Stimulated activated CD4-positive, alpha-beta T cell treated with anti-CD3 and anti-CD28 coated beads, Interleukin-4, amount 100 ng/mL, for 48 hours (primary cell): Measurements from ENCODE around the gene ZNFX1.
"Not testable (repeated sequence)": the region's sequence is repeated elsewhere in the genome, so short reads cannot be mapped to it uniquely, and the experiment has no call there.

ENCODE experiments used
- DNase-seq, 2 donors: peaks; one replicate each; pipeline ENCODE4 v3.0.0-alpha.2; 2020; ENCODE audit warnings: low read depth in 2 of 2

ZNFX1 gene

DNA sequence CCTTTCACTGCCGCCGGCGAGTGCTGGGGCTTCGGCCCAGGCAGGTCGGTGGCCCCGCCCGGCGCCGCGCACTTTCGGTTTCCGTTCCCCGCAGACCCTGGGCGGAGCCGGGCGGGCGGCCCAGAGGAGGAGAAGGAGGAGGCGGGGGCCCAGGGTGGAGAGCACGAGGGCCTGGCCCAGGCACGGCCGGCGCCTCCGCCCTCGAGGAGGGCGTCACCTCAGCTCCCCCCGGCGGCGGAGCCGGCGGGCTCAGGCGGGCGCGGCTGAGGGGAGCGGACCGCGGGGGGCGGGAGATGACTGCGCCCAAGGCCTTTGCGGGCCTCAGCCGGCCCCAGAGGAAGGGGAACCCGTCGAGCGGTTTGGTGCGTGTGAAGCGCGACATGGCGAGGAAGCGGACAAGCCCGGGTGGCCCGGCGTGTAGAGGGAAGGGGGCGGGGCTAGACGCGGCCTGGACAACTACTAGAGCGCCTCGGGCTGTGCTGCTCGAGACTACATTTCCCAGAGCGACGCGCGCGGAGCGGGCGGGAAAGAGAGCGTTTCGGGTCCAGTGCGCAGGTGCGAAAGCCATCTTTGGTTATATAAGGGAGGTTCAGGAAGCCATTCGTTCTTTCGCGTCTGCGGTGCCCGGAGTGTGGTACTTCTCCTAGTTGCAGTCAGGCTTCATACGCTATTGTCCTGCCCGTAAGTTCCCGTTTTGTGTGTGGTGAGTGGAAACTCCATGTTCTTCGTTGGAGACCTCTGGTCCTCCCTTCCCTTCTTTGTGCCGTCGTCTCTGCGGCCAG lies at the start of gene ZNFX1:
ZNFX1 (minus strand) TSS at position 22 of the 782 bp plus-strand sequence. CDS start 2,218 bp downstream, outside the sequence.
- DNase-seq: peak; percentile 98

DNA sequence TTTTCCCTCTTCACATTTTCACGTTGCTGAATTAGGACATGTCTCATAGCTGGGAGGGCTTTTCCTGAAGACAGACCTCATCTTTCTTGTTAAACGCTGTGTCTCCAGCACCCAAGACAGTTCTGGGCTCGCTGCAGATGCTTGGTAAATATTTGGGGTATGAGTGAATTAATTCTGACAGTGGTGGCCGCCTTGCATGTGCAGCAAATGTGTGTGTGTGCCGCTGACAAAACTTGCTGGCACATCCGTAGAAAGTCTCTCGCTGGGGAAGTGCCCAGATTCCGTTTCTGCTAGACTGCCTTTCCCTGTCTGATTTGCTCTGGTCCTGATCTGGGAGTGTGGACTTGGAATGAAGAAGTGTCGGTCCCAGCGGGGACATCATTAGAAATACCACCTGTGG lies 48.2 kb upstream of the ZNFX1 start:
- DNase-seq: no peak

DNA sequence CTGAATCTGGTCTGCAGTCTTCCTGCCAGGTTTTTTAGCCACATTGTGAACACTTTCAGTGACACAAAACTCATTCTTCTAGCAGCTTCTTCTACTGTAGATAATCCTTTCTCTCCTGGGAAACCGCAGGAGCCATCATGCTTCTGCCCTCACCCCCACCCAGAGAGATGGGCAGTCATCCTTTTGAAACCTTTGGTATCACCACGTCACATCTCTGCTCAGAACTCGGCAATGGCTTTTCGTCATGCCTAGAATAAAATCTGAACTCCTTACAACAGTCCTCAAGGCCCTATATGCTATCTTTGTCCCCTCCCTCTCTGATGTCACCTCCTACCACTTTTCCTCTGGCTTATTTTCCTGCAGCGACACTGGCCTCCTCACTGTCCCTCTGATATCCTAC lies 46.4 kb upstream of the ZNFX1 start:
- DNase-seq: no peak

GRCh38 chr20:49323622-49324238 lies 45.9 kb upstream of the ZNFX1 start:
- no peak for DNase-seq

GRCh38 chr20:49320460-49320859 lies 42.6 kb upstream of the ZNFX1 start:
- no peak for DNase-seq

GRCh38 chr20:49319208-49319809 lies 41.5 kb upstream of the ZNFX1 start:
- DNase-seq: no peak

DNA sequence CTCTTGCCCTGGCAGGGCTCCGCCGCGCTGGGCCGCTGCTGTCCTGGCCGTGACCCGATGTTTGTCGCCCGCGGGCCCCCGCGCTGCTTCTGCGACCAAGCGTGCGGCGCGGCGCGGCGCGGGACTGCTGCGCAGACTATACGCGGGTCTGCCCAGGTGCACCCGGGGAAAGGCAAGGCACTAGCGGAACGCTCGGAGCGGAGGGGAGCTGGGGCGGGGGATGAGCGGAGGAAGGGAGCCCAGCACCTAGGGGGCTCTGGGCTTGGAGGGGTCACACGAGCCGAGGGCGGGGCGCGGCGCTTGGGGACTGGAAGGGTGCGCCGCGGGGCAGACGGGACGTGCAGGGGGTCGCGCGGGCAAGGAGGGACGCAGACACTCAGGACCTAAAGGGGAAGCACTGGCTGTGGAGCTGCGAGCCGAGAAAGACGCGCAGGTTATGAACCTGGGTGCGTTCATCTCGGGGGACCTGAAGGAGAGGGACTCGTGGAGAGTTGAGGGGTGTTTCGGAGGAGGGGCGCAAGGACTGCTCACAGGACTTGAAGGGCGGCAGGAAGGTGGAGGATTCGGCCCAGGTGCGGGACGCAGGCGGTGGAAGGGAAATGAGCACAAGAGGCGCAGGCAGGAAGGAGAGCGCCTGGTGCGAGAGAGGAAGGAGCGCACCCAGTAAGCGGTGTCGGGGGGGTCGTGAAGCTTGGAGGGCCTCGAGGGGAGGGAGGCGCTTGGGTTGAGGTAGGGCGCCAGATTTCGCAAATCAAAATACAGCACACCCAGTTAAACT lies 40.8 kb upstream of the ZNFX1 start:
- DNase-seq: peak in 1 of 2 donors; percentile 18

DNA sequence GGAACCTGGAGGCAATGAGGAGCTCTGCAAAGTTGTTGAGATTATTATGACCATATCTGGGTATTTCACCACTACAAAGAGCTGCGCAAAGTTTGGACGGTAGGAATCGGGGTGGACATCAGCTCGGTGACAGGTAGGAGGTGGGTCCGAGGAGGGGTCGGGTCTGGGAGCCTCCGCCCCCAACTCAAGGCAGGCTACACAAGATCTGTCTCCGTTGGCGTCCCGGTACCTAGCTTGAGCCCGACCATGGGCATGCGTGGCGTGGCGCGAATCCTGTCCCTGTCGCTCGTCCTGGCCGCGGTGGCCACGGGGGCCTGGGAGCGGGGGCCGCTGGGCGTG lies 40.2 kb upstream of the ZNFX1 start:
- no peak for DNase-seq

DNA sequence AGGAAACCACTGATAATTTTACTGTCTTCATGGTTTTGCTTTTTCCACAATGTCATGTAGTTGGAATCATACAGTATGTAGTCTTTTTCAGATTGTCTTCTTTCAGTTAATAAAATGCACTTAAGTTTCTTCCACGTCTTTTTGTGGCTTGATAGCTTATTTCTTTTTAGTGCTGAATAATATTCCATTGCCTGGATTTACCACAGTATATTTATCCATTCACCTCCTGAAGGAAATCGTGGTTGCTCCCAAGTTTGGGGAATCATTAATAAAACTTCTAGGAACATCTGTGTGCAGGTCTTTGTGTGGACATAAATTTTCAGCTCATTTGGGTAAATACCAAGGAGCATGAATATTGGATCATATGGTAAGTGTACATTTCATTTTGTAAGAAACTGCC lies 38.8 kb upstream of the ZNFX1 start:
- DNase-seq: no peak

GRCh38 chr20:49315580-49315979 lies 37.7 kb upstream of the ZNFX1 start:
- DNase-seq: no peak

DNA sequence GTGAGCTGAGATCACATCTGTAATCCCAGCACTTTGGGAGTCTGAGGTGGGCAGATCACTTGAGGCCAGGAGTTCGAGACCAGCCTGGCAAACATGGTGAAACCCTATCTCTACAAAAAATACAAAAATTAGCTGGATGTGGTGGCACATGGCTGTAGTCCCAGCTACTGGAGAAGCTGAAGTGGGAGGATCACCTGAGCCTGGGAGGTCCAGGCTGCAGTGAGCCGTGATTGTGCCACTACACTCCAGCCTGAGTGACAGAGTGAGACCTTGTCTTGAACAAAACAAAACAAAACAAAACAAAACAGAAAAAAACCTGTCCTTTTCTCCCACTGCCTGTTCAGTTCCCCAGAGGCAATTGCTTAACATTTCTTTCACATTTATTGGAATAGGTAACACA lies 36.2 kb upstream of the ZNFX1 start:
- DNase-seq: not testable (repeated sequence)

DNA sequence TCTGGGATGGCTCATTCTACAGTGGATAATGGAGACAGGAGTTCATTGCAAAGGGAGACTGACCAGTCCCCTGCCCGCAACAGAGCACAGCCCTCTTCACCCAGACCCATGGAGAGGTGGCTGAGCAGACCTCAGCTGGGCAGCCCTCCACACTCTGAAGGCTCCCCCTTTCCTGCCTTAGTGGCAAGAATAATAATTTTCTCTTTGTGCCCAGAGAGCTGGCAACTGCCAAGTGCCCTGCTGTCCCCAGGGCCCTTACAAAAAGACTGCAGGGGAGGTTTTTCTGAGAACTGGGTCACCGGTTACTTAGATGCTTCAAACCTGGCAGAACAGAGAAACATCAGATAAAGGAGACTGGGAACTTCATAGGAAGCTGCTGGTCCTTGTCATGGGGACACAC lies 35.4 kb upstream of the ZNFX1 start:
- no peak for DNase-seq

DNA sequence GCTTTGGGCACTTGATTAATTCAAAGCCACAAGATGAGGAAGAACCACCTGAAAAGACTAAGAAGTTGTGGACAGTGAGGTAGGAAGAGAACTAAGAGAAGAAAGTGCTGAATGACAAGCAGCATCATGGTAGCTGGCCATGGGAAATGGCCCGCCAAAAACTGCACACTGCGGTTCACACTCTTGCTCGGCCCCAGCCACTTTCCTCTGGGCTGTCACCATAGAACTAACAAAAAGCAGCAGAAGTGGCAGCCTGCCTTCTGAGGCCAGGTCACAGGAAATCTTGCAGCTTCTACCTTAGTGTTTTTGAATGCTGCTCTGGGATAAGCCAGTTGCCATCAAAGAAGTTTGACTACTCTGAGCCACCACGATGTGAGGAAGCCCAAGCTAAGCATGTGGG lies 34.8 kb upstream of the ZNFX1 start:
- no peak for DNase-seq

GRCh38 chr20:49310705-49311104 lies 32.8 kb upstream of the ZNFX1 start:
- no peak for DNase-seq

DNA sequence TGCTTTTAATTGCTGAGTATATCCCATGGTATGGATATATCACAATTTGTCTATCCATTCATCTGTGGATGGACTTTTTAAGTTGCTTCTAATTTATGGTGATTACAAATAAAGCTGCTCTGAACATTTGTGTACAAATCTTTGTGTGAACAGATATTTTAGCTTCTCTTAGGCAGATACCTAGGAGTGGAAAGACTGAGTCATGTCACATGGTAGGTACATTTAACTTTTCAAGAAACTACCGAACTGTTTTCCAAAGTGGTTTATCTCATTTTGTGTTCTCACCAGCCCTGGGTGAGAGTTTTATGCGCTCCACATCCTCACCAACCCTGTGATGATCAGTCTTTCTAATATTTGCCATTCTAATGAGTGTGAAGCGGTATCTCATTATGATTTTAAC lies 31.0 kb upstream of the ZNFX1 start:
- DNase-seq: no peak

GRCh38 chr20:49306903-49307620 lies 29.2 kb upstream of the ZNFX1 start:
- no peak for DNase-seq

DNA sequence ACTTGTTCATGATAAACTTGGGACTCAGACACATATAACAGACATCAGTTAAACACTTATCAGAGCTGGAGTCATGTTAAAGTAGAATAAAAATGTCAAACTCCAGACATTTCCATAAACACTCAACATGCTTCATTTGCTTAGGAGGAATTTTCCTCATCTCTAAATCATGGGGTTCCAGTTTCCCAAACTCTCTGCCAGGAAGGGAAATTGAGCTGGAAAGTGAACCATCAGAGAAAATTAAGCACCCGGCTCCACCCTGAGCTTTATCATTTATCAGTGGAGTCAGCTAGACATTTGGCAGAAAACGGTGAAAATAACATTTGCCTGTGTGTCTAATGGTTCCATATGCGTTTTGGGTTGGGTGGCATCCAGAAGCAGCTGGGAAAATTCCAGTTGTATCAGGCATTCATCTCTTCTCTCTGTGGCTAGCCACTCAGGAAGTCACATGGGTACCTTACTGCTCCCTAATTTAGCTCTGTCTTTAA lies 25.3 kb upstream of the ZNFX1 start:
- no peak for DNase-seq

- no peak for DNase-seq
Observed at GRCh38 chr20:49297605-49298530, 20.0 kb upstream of the ZNFX1 start.

GRCh38 chr20:49294002-49294654 lies 16.3 kb upstream of the ZNFX1 start:
- not testable (repeated sequence) for DNase-seq

DNA sequence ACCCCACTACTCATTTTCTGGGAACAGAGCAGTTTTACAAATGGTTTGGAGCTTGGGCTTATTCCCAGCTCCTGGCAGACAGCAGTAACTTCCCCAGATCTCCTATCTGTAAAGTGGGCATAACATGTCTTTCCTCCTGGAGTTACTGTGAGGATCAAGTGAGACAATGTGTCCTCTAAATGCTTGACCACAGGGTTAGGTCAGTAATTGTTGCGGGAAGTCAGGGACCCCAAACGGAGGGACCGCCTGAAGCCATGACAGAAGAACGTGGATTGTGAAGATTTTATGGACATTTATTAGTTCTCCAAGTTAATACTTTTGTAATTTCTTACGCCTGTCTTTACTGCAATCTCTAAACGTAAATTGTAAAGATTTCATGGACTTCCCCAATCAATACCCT lies 15.3 kb upstream of the ZNFX1 start:
- DNase-seq: no peak
